Body of pancreas (tissue), 4 donors: ENCODE data around the gene KRTAP10-12.

Experiments used
- CTCF ChIP-seq, 7 experiments: fragments of 450-650 bp in 4 of 7; fragments of 200-600 bp in 3 of 7; sonication (generic) in 3 of 7; IDR thresholded peaks; one replicate each; pipeline ENCODE4 v1.5.1; 2016 to 2019; ENCODE audit warnings: antibody characterized with exemption in 7 of 7
- POLR2A ChIP-seq, 3 donors: fragments of 450-650 bp; IDR thresholded peaks; one replicate each; pipeline ENCODE4 v1.6.1; 2016; ENCODE audit warnings: antibody characterized with exemption in 3 of 3, mild to moderate bottlenecking in 2 of 3

DNA sequence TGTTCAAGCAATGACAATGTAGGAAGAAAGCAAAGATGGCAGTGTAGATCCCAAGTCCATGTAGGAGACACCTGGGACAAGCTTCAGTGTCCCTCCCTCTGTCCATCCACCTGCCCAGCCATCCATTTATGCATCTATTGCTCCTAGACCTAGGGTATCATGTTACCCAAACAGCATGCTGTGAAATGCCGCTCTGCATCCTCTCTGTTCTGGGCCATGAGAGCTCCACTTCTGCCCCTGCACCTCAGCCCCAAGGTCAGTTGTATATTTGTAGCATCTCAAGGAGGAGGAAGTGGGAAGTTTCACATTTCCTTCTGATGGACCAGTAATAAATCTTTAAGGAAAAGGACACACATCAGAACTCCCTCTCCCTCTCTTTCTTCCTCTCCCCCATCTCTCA lies 42.3 kb downstream of the KRTAP10-12 start:
- TF ChIP-seq CTCF (IDR thresholded peaks at IDR 0.05): no peak
- no peak for TF ChIP-seq POLR2A (IDR thresholded peaks at IDR 0.05)
